Mesothelial cell of epicardium (in vitro differentiated cells): ENCODE data around the gene DNMBP. TPM values are rescaled to one million over a fixed set of nuclear protein-coding genes. Genes with fewer than 3 reads are reported as not detected.

ENCODE experiments used
- DNase-seq, 2 experiments: peaks; one replicate each; pipeline ENCODE4 v3.0.0; 2021; ENCODE audit warnings: low spot score in 2 of 2; ENCODE audit not compliant: unreplicated experiment in 2 of 2
- H3K27ac Mint-ChIP-seq: 2 replicates; pipeline ENCODE4 v1.8.0; 2021; ENCODE audit warnings: mixed read lengths
- H3K27me3 Mint-ChIP-seq: 2 replicates; pipeline ENCODE4 v1.8.0; 2021; ENCODE audit warnings: low read depth, mixed read lengths
- H3K36me3 Mint-ChIP-seq: 2 replicates; pipeline ENCODE4 v1.8.0; 2021; ENCODE audit warnings: mixed read lengths
- H3K4me1 Mint-ChIP-seq: 2 replicates; pipeline ENCODE4 v1.8.0; 2021; ENCODE audit warnings: mixed read lengths
- H3K4me3 Mint-ChIP-seq: 2 replicates; pipeline ENCODE4 v1.8.0; 2021; ENCODE audit warnings: mild to moderate bottlenecking, moderate library complexity, mixed read lengths
- H3K9me3 Mint-ChIP-seq: 2 replicates; pipeline ENCODE4 v1.8.0; 2021; ENCODE audit warnings: mixed read lengths
- CTCF ChIP-seq: fragments of 200-600 bp; sonication (generic); IDR thresholded peaks from one replicate; pipeline ENCODE4 v1.5.0; 2021; ENCODE audit warnings: antibody characterized with exemption; ENCODE audit not compliant: unreplicated experiment
- total RNA-seq: library from RNA; stranded (reverse); gene quantifications from 3 replicates; pipeline ENCODE4 v1.2.1, GENCODE V29; 2021

DNMBP gene
- total RNA-seq, 1 donor from 2014 or later: 35.8 TPM

GRCh38 chr10:99926925-99927720, 82.6 kb downstream of the DNMBP start:
- Mint-ChIP-seq H3K4me3 (peak overlapping the region; percentile 63), H3K27ac (peak overlapping the region; percentile 93), H3K36me3 (peaks cover 8% of the 10 kb centered on the region), H3K9me3 (no peaks in the 10 kb centered on the region), H3K27me3 (no peaks in the 10 kb centered on the region), H3K4me1 (peaks cover 82% of the 10 kb centered on the region)
- TF ChIP-seq CTCF: no peak
- DNase-seq: peak; percentile 28 to 61

GRCh38 chr10:99924451-99925255, 85.1 kb downstream of the DNMBP start:
- no peak for DNase-seq
- Mint-ChIP-seq H3K9me3 (no peaks in the 10 kb centered on the region), H3K4me1 (peaks cover 62% of the 10 kb centered on the region), H3K36me3 (peaks cover 17% of the 10 kb centered on the region), H3K4me3 (no peak overlapping the region), H3K27me3 (no peaks in the 10 kb centered on the region), H3K27ac (peak overlapping the region; percentile 55)
- TF ChIP-seq CTCF: no peak

GRCh38 chr10:99921948-99922347, 87.8 kb downstream of the DNMBP start:
- no peaks in the 10 kb centered on the region for H3K27me3 Mint-ChIP-seq

GRCh38 chr10:99920901-99921300, 88.8 kb downstream of the DNMBP start:
- no peak for TF ChIP-seq CTCF
- Mint-ChIP-seq H3K36me3 (peaks cover 20% of the 10 kb centered on the region), H3K27ac (peak overlapping the region; percentile 47), H3K4me3 (no peak overlapping the region), H3K4me1 (peaks cover 42% of the 10 kb centered on the region), H3K27me3 (no peaks in the 10 kb centered on the region), H3K9me3 (no peaks in the 10 kb centered on the region)
- DNase-seq: no peak

More at GRCh38 chr10:99921948-99922347, 87.8 kb downstream of the DNMBP start:
- TF ChIP-seq CTCF: no peak
- no peak for DNase-seq
- Mint-ChIP-seq H3K9me3 (no peaks in the 10 kb centered on the region), H3K4me1 (peaks cover 51% of the 10 kb centered on the region), H3K27ac (peak overlapping the region; percentile 78), H3K36me3 (peaks cover 20% of the 10 kb centered on the region), H3K4me3 (no peak overlapping the region)

GRCh38 chr10:99920486-99920885, 89.3 kb downstream of the DNMBP start:
- Mint-ChIP-seq H3K36me3 (peaks cover 20% of the 10 kb centered on the region), H3K27ac (no peak overlapping the region), H3K9me3 (no peaks in the 10 kb centered on the region), H3K4me3 (no peak overlapping the region), H3K4me1 (peaks cover 38% of the 10 kb centered on the region), H3K27me3 (no peaks in the 10 kb centered on the region)
- no peak for DNase-seq
- no peak for TF ChIP-seq CTCF
